Transverse colon (tissue), 4 donors: Measurements from ENCODE around the gene HMG20B. TPM values are rescaled to one million over a fixed set of nuclear protein-coding genes. Genes with fewer than 3 reads are reported as not detected.
A peak's percentile ranks its signal among the peaks of the same experiment; 100 is the strongest.

Experiments
- DNase-seq: peaks from one replicate; pipeline ENCODE4 v3.0.0-alpha.2; 2019
- H3K27ac ChIP-seq, 4 donors: fragments of 200-600 bp; sonication (generic); 2 replicates each; pipeline ENCODE4 v1.5.1; 2016 to 2018; ENCODE audit warnings: inconsistent platforms in 4 of 4
- H3K27me3 ChIP-seq: fragments of 200-600 bp; sonication (generic); 2 replicates; pipeline ENCODE4 v1.5.1; 2017; ENCODE audit warnings: inconsistent platforms
- H3K36me3 ChIP-seq, 4 donors: fragments of 200-600 bp; sonication (generic); 2 replicates each; pipeline ENCODE4 v1.5.1; 2017 to 2019; ENCODE audit warnings: inconsistent platforms in 4 of 4
- H3K4me1 ChIP-seq, 4 donors: fragments of 200-600 bp; sonication (generic); 2 replicates each; pipeline ENCODE4 v1.5.1; 2017 to 2020; ENCODE audit warnings: inconsistent platforms in 4 of 4
- H3K4me3 ChIP-seq, 4 donors: fragments of 200-600 bp; sonication (generic); 1 replicate in 1 of 4; 2 replicates in 3 of 4; pipeline versions ENCODE4 v1.5.1 to v1.6.1; 2017 to 2019; ENCODE audit warnings: inconsistent platforms in 4 of 4
- H3K9me3 ChIP-seq, 2 donors: fragments of 200-600 bp; sonication (generic); 2 replicates each; pipeline ENCODE4 v1.5.1; 2017 to 2019; ENCODE audit warnings: inconsistent platforms in 2 of 2
- EP300 ChIP-seq: sonication (generic); formaldehyde crosslinking; IDR thresholded peaks from one replicate; pipeline ENCODE4 v1.6.1; 2017; ENCODE audit warnings: antibody characterized with exemption, low read depth
- POLR2A ChIP-seq: fragments of 450-650 bp; IDR thresholded peaks from one replicate; pipeline ENCODE4 v1.6.1; 2016; ENCODE audit warnings: antibody characterized with exemption, mild to moderate bottlenecking, moderate library complexity
- POLR2AphosphoS5 ChIP-seq, 3 donors: sonication (generic); formaldehyde crosslinking; IDR thresholded peaks; one replicate each; pipeline ENCODE4 v1.6.1; 2016; ENCODE audit warnings: antibody characterized with exemption in 3 of 3
- WGBS, 2 donors: methylation state at CpG; one replicate each; pipeline ENCODE4 v1.1.5; 2018; ENCODE audit warnings: low coverage in 1 of 2; 5-methylcytosine and 5-hydroxymethylcytosine counted together
- in situ Hi-C, 4 donors: fragments of 200-750 bp; cut with MboI; loops; one replicate each; pipeline versions ENCODE4 v1.15.0 to v1.15.1; 2017; ENCODE audit warnings: low sequenced_read_pairs in 3 of 4, low pct_ligation_motif_present in 1 of 4, low pct_unique_long_range_greater_than_20kb in 1 of 4
- intact Hi-C: fragments of 100-400 bp; cut with DNase I; formaldehyde crosslinking; loops from one replicate; pipeline ENCODE4 v1.15.1; 2023; ENCODE audit warnings: low total_unique reads
- total RNA-seq, 4 donors: library from RNA; depleted of rRNA; stranded (reverse); fragments of >200 nt; gene quantifications; one replicate each; pipeline ENCODE4 v1.1.0, GENCODE V29; 2016
- TF ChIP-seq, protein P1 (sequence below), 5 experiments: fragments of 200-600 bp in 3 of 5; fragments of 450-650 bp in 2 of 5; sonication (generic) in 3 of 5; IDR thresholded peaks; 1 replicate in 2 of 5; 2 replicates in 3 of 5; pipeline ENCODE4 v1.5.1; 2016 to 2017; ENCODE audit warnings: antibody characterized with exemption in 5 of 5, inconsistent platforms in 3 of 5, mild to moderate bottlenecking in 2 of 5, moderate library complexity in 1 of 5

HMG20B gene
- total RNA-seq, 4 donors from 2014 or later = 88.9 to 555 (median 130) TPM

DNA sequence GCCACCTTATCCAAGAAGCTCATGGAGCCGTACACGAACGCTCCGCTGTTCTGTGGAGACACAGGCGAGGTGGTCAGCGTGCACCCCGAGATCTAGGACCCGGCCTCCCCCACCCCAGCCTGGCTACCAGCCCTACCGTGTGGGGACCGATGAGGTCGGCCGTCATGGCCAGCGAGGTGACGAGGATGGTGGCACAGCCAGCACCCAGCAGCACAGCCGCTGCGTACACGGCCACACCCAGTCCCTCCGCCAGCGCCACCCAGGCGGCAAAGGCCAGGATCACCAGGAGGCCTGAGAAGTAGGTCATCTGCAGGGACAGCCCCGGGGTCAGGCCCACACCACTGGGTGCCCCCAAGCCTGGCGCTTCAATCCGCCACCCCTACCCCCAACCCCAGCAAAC, 26.6 kb upstream of the HMG20B start:
- H3K9me3 ChIP-seq = no peaks in the 10 kb centered on the region
- DNase-seq = no peak
- H3K4me3 ChIP-seq = no peak overlapping the region
- no peaks in the 10 kb centered on the region for H3K27me3 ChIP-seq
- intact Hi-C loops (loop anchor here (10.0 kb wide), 1 partner anchor 159 kb away; the partner anchor contains the start of genes PIP5K1C and TJP3), in situ Hi-C loops (no loop called here)
- no peak overlapping the region for H3K27ac ChIP-seq
- H3K36me3 ChIP-seq = no peaks in the 10 kb centered on the region
- TF ChIP-seq POLR2A (no peak), POLR2AphosphoS5 (IDR thresholded peaks at IDR 0.05) (no peak), EP300 (no peak)
- TF ChIP-seq, protein P1, sequence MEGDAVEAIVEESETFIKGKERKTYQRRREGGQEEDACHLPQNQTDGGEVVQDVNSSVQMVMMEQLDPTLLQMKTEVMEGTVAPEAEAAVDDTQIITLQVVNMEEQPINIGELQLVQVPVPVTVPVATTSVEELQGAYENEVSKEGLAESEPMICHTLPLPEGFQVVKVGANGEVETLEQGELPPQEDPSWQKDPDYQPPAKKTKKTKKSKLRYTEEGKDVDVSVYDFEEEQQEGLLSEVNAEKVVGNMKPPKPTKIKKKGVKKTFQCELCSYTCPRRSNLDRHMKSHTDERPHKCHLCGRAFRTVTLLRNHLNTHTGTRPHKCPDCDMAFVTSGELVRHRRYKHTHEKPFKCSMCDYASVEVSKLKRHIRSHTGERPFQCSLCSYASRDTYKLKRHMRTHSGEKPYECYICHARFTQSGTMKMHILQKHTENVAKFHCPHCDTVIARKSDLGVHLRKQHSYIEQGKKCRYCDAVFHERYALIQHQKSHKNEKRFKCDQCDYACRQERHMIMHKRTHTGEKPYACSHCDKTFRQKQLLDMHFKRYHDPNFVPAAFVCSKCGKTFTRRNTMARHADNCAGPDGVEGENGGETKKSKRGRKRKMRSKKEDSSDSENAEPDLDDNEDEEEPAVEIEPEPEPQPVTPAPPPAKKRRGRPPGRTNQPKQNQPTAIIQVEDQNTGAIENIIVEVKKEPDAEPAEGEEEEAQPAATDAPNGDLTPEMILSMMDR (IDR thresholded peaks at IDR 0.05) = no peak
- no peaks in the 10 kb centered on the region for H3K4me1 ChIP-seq
- WGBS, 2 donors = 94 to 100% methylated on average over 3 to 23 of the region's 23 CpGs

DNA sequence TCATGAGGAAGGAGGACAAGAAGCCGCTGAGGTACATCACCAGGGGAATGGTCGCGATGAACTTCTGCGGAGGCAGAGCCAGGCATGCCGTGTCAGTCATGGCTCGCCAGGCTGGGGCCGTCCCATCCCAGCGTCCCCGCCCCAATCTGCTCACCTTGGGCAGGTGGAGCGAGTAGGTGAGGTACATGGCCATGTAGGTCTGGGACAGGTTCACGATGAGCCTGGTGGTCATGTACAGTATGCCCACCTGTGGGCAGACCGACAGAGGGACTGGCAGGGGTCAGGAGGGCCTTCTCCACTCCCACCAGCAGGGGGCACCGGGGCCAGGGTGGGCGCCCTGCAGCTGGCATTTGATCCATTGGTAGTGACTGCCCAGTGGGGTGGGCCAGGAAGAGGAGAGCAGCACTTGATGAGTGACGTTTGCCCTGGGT, 25.4 kb upstream of the HMG20B start:
- 77% methylated on average over 5 of the region's 15 CpGs; no CpG with 5 or more reads in 1 of the 2 donors for WGBS, 2 donors

DNA sequence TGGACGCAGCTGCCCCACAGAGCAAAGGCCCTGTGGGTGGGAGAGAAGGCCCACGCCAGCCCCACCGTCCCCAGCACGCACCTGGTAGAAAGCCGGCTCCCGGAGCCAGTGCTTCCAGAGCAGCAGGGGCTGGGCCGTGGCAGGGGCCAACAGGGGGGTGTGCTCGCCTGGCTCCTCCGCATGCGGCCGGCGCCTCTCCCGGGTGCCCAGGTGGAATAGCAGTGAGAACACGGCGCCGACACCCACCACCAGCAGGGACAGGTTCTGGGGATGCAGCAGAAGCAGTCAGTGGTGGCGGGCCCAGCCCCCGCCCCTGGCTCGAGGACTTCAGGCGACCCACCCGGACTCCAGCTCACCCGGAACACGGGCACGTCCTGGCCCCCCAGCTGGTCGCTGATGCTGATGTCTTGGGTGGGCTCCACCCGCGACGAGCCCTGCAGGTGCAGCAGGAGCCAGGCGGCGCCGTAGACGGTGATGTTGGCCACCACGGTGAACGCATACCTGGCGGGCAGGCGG, 24.9 kb upstream of the HMG20B start:
- in situ Hi-C loops = no loop called here

More for the DNA sequence above, 25.4 kb upstream of the HMG20B start:
- no peaks in the 10 kb centered on the region for H3K36me3 ChIP-seq
- no peaks in the 10 kb centered on the region for H3K27me3 ChIP-seq
- H3K4me3 ChIP-seq = no peak overlapping the region
- in situ Hi-C loops = no loop called here
- DNase-seq = no peak
- no peaks in the 10 kb centered on the region for H3K9me3 ChIP-seq
- no peak overlapping the region for H3K27ac ChIP-seq
- intact Hi-C loops = loop anchor here (10.0 kb wide), 1 partner anchor 157 kb away; the partner anchor contains the start of genes PIP5K1C and TJP3
- no peaks in the 10 kb centered on the region for H3K4me1 ChIP-seq
- TF ChIP-seq, protein P1 (IDR thresholded peaks at IDR 0.05) = peak in 4 of 5 experiments; percentile 36 to 53 (median 41)
- TF ChIP-seq EP300 = no peak

DNA sequence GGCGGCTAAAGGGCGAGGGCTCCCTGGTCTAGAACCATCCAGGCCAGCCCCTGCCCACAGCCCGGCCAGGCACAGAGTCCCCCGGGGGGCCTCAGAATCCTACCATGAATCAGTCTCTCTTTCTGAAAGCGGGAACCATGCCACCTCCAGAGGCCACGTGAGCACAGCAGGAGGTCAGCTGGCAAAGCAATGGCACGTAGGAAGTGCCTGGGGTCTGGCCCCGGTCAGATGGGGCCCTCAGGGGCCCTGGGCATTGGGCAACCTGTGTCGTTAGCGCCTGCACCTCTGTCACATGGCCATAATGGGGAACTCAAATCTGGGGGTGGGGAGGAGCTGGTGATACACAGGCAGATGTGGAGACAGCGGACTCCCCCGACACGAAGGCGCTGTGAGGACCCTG, 24.1 kb upstream of the HMG20B start:
- Histone ChIP-seq H3K4me3 (no peak overlapping the region), H3K36me3 (no peaks in the 10 kb centered on the region), H3K27me3 (no peaks in the 10 kb centered on the region), H3K9me3 (no peaks in the 10 kb centered on the region), H3K27ac (no peak overlapping the region), H3K4me1 (peaks cover 0 to 7% (median 2%) of the 10 kb centered on the region in 4 donors)
- in situ Hi-C loops (no loop called here), intact Hi-C loops (loop anchor here (10.0 kb wide), 1 partner anchor 156 kb away; the partner anchor contains the start of genes PIP5K1C and TJP3)
- TF ChIP-seq EP300 (no peak), POLR2A (no peak), POLR2AphosphoS5 (IDR thresholded peaks at IDR 0.05) (no peak)
- TF ChIP-seq, protein P1 (IDR thresholded peaks at IDR 0.05) = no peak
- no peak for DNase-seq
- WGBS, 2 donors = 89% methylated on average over 14 of the region's 14 CpGs; no CpG with 5 or more reads in 1 of the 2 donors

More for the DNA sequence above, 24.9 kb upstream of the HMG20B start:
- Histone ChIP-seq H3K4me3 (no peak overlapping the region), H3K4me1 (peaks cover 0 to 4% (median under 1%) of the 10 kb centered on the region in 4 donors), H3K9me3 (no peaks in the 10 kb centered on the region), H3K27me3 (no peaks in the 10 kb centered on the region), H3K36me3 (no peaks in the 10 kb centered on the region), H3K27ac (no peak overlapping the region)
- WGBS, 2 donors = 88% methylated on average over 29 of the region's 36 CpGs; no CpG with 5 or more reads in 1 of the 2 donors
- intact Hi-C loops = loop anchor here (10.0 kb wide), 1 partner anchor 157 kb away; the partner anchor contains the start of genes PIP5K1C and TJP3
- no peak for DNase-seq
- TF ChIP-seq POLR2AphosphoS5 (IDR thresholded peaks at IDR 0.05) = no peak
